GM13976 (cell line): ENCODE measurements around the gene U2AF1.
"Not testable (repeated sequence)": the region's sequence is repeated elsewhere in the genome, so short reads cannot be mapped to it uniquely, and the experiment has no call there.

Experiments
- DNase-seq: peaks from one replicate; pipeline ENCODE4 v3.0.0; 2012; ENCODE audit warnings: low spot score
- in situ Hi-C: fragments of 300-500 bp; cut with MboI; formaldehyde crosslinking; loops from one replicate; pipeline ENCODE4 v1.12.0; 2022; ENCODE audit warnings: low sequenced_read_pairs, mixed read lengths, inconsistent platforms; ENCODE audit not compliant: unreplicated experiment

The U2AF1 gene

DNA sequence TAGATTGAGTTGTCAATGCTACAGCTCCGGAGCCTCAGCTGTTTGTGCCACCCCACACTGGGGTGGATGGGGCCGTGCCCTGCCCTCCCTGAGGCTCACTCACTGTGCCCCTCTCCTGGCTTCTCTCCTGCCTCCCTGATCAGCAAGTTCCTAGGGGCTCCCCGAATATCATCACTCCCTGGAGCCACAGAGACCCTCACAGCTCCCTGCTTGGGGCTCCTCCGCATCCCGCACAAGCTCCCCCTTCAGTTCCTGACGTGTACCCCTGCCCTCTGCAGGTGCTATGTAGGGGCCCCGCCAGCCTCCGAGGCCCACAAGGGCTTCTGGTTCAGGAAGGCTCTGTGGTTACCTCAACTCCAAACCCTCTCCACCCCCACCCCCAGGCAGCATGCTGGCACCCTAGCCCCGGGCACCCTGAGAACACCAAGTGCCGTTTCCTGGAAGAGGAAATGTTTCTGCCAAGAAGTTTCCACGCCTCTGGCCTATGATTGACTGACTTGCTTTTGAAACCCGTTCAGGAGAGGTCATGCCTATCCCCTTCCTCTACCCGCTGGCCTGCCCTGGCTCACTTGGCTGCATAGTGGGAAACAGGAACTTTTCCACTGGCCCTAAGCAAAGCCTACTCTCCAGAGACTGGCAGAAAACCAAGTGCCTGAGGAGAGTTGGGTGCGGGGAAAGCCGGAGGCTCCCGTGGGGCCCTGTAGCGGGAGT, 62.0 kb downstream of the U2AF1 start:
- in situ Hi-C loops, DNase-seq: not testable (repeated sequence)

DNA sequence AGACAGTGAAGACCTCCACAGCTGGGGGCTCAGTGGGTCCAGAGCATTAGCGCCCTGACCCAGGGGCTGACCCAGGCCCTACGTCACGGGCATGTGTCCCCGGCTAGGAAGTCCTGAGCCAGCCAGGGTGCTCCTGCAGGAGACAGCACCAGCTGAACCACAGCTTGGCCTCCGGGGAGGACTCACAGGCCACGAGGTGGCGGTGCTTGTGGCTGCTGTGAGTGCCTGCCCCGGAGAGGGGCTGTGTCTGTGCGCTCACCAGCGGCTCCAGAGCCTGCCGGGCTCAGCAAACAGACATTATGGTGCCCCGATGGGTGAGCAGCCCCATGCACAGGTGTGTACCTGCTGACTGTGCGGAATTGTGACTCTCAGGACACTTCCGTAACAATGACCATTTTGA, 62.8 kb downstream of the U2AF1 start:
- in situ Hi-C loops, DNase-seq: not testable (repeated sequence)

- in situ Hi-C loops, DNase-seq: not testable (repeated sequence)
Observed at GRCh38 chr21:43043291-43043690, 64.1 kb downstream of the U2AF1 start.
